Fibroblast of mammary gland (primary cell): ENCODE results near the gene PTPRM.
A peak's percentile ranks its signal among the peaks of the same experiment; 100 is the strongest.

Source experiments
- DNase-seq: peaks from one replicate; pipeline ENCODE4 v3.0.0-alpha.2; 2010; ENCODE audit warnings: low read depth
- H3K4me3 ChIP-seq: 2 replicates; pipeline ENCODE4 v1.5.1; 2011; ENCODE audit warnings: low read depth, mild to moderate bottlenecking, low read length, moderate library complexity; ENCODE audit not compliant: control insufficient read depth
- CTCF ChIP-seq: conservative IDR thresholded peaks from 2 replicates; pipeline ENCODE4 v1.5.1; 2011; ENCODE audit warnings: low read depth, low read length, inconsistent platforms; ENCODE audit not compliant: control insufficient read depth, insufficient read depth

The PTPRM gene

GRCh38 chr18:7856116-7856515 lies 289.0 kb downstream of the PTPRM start:
- no peak overlapping the region for H3K4me3 ChIP-seq
- no peak for DNase-seq
- TF ChIP-seq CTCF, result no peak

GRCh38 chr18:7856733-7857132 lies 289.6 kb downstream of the PTPRM start:
- DNase-seq, result no peak
- H3K4me3 ChIP-seq, result no peak overlapping the region
- no peak for TF ChIP-seq CTCF

DNA sequence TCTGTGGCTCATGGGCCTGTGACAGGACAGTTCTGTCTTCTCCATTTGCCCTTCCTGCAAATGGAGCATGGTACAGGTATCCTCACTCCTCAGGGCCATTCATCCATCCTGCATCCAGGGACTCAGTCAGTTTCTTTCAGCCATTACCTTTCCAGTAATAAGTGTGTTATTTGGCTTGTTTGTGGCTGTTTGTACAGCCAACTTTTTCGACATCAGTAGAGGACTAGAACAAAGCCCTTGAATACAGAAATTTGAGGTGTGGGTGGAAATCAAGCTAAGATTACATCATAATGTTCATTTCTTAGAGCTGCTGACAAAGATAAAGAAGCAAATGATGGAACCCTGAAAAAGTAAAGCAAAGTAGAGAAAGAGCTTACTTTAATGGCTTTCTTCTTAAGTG lies 290.4 kb downstream of the PTPRM start:
- H3K4me3 ChIP-seq, result no peak overlapping the region
- no peak for TF ChIP-seq CTCF
- no peak for DNase-seq

GRCh38 chr18:7859122-7859521 lies 292.0 kb downstream of the PTPRM start:
- no peak for TF ChIP-seq CTCF
- DNase-seq, result no peak
- no peak overlapping the region for H3K4me3 ChIP-seq

- DNase-seq, result no peak
- TF ChIP-seq CTCF, result no peak
- H3K4me3 ChIP-seq, result no peak overlapping the region
Observed at GRCh38 chr18:7870266-7870665, 303.1 kb downstream of the PTPRM start.

DNA sequence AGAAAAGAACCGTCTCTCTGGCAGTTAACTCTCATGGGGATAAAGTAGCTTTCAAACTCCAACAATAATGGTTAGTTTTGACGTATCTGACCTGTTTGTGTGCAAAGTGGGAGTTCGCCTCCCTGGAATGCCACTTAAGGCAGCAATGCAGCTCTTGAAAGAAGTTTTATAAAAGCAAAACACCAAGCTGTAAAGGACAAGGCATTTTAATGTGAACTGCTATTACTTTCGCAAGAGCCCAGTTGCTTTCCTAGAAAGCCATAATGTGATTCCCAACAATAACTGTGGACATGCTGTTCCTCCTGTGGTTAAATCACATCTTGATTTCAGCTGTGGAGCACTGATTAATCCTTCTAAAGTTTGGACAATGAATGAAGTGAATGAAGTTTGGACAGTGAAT lies 303.7 kb downstream of the PTPRM start:
- peak; percentile 86 for DNase-seq
- H3K4me3 ChIP-seq, result no peak overlapping the region
- TF ChIP-seq CTCF, result no peak

DNA sequence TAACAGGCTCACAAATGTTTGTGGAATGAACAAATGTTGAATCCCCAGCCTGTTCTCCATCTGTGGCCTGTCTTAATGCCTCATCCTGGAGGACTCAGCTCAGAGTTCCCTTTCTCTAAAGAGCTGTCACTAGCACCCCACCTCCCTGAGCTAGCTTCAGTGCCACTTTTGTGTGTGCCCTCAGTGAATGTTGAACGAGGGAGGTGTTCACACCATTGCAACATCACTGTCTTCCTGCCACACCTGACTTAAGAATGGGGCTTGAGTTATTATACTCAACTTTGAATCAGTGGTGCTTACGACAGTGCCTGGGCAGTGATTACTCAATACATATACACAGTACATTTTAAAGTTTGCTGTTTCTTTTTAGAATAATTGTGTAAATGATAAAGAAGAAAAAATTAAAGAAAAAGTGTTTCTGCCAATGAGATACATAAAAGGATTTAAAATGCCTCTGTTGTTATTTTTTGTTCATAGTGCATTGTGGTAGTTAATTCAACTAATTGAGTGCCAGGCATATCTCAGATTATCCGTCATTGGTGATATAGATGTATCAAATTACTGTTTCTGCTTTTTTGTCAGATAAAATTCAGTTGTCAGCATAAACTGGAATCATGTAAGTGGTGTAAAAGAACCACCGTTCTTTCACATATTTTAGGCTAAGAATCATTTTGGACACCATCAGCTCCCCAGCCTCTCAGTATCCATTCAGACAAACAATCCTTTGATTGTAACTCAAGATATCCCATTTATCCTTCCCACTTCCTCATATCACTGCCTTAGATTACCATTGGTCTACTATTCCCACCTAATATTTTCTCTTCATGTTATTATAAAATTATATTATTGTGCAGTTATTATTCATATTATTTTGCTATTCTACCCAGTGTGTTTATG lies 304.7 kb downstream of the PTPRM start:
- H3K4me3 ChIP-seq, result no peak overlapping the region
- TF ChIP-seq CTCF, result no peak
- peak; percentile 58 for DNase-seq
